ENCODE data around the gene KRT86. TPM values are rescaled to one million over a fixed set of nuclear protein-coding genes. Genes with fewer than 3 reads are reported as not detected.
"Not testable (repeated sequence)": the region's sequence is repeated elsewhere in the genome, so short reads cannot be mapped to it uniquely, and the experiment has no call there.

Gene KRT86
- total and polyA plus RNA-seq, 4 donors, result 0.10 to 0.73 (median 0.38) TPM

DNA sequence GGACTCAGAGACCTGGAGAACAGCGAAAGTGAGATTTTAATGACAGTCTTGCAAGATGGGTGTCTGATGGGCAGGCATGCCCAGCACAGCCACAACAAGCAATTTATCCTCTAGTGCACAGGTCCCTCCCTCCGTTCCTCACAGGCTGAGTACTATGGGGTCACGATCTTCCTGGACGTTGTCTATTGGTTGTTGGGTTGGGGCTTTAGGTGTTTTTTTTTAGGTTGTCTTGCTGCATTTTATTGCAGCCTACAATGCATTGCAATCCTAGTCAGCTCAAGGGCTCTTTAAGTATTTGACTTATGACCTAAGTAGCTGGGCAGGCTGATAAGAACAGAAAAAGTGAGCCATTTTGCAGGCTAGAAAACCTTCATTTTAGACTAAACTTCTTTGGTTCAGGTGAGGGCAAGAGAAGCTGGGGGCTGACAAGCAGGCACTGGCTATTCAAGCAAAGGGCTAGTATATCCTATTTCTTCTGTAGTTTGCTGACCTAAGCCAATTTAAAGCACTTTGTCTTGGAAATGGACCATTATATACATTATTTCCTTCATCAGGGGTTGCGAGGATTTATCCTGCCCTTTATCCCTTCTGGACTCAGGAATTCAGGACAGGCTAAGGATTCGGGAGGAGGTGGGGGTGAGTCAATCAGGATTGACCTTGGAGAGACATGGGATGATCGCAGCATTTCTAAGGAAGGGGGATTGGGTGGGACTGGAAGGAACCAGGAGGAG is 35.4 kb upstream of the KRT86 start:
- no peak overlapping the region for H3K27ac ChIP-seq (ENCODE audit: low read depth, low read length)
- no peaks in the 10 kb centered on the region for H3K36me3 ChIP-seq (ENCODE audit: control insufficient read depth, insufficient read depth, low read length)
- peaks cover 4% of the 10 kb centered on the region for H3K4me1 ChIP-seq (ENCODE audit: control insufficient read depth, insufficient read depth, low read length)
- H3K9me3 ChIP-seq (ENCODE audit: control insufficient read depth, insufficient read depth, low read length), result no peaks in the 10 kb centered on the region
- WGBS (ENCODE audit: insufficient coverage), result 91% methylated on average over 3 of the region's 7 CpGs
- peaks cover 8% of the 10 kb centered on the region for H3K27me3 ChIP-seq (ENCODE audit: control insufficient read depth, insufficient read depth, low read length)
- DNase-seq (ENCODE audit: low read depth in 4 of 6, low spot score in 6 of 6), result no peak
- H3K4me3 ChIP-seq (ENCODE audit: low read depth, low read length), result no peak overlapping the region

DNA sequence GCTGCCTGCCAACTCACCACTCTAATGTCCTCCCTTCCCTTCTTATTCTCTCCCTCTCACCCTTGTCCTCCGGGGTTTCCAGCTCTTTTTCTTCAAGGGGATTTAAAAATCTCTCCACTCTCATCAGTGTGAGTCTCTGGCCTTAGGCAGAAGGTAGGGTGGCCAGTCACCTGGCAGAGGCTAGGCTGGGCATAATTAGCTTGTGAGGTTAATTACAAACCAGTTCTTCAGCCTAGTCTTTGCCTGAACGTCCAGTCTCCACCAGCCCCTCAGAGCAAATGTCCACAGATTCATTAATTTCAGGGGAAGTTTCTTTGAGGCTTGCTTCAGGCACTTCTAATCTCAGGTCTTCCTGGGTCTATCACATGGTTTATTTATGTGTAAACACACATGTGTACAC is 34.7 kb upstream of the KRT86 start:
- no peaks in the 10 kb centered on the region for H3K9me3 ChIP-seq (ENCODE audit: control insufficient read depth, insufficient read depth, low read length)
- DNase-seq (ENCODE audit: low read depth in 4 of 6, low spot score in 6 of 6), result no peak
- H3K27me3 ChIP-seq (ENCODE audit: control insufficient read depth, insufficient read depth, low read length), result peaks cover 2% of the 10 kb centered on the region
- no peaks in the 10 kb centered on the region for H3K36me3 ChIP-seq (ENCODE audit: control insufficient read depth, insufficient read depth, low read length)
- WGBS (ENCODE audit: insufficient coverage), result 50% methylated on average over 1 of the region's 2 CpGs
- no peak overlapping the region for H3K4me3 ChIP-seq (ENCODE audit: low read depth, low read length)
- H3K4me1 ChIP-seq (ENCODE audit: control insufficient read depth, insufficient read depth, low read length), result peaks cover 8% of the 10 kb centered on the region
- no peak overlapping the region for H3K27ac ChIP-seq (ENCODE audit: low read depth, low read length)

DNA sequence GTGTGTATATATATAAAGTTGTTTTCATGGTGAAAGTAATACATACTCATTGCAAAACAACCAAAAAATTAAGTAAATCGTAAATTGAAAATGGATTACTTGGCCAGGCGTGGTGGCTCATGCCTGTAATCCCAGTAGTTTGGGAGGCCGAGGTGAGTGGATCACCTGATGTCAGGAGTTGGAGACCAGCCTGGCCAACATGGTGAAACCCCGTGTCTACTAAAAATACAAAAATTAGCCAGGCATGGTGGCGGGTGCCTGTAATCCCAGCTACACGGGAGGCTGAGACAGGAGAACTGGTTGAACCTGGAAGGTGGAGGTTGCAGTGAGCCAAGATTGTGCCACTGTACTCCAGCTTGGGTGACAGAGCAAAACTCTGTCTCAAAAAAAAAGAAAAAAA is 34.2 kb upstream of the KRT86 start:
- H3K4me3 ChIP-seq (ENCODE audit: low read depth, low read length); DNase-seq (ENCODE audit: low read depth in 4 of 6, low spot score in 6 of 6); H3K4me1 ChIP-seq (ENCODE audit: control insufficient read depth, insufficient read depth, low read length); H3K36me3 ChIP-seq (ENCODE audit: control insufficient read depth, insufficient read depth, low read length); H3K27me3 ChIP-seq (ENCODE audit: control insufficient read depth, insufficient read depth, low read length); H3K9me3 ChIP-seq (ENCODE audit: control insufficient read depth, insufficient read depth, low read length); H3K27ac ChIP-seq (ENCODE audit: low read depth, low read length): not testable (repeated sequence)
- 94% methylated on average over 2 of the region's 6 CpGs for WGBS (ENCODE audit: insufficient coverage)

DNA sequence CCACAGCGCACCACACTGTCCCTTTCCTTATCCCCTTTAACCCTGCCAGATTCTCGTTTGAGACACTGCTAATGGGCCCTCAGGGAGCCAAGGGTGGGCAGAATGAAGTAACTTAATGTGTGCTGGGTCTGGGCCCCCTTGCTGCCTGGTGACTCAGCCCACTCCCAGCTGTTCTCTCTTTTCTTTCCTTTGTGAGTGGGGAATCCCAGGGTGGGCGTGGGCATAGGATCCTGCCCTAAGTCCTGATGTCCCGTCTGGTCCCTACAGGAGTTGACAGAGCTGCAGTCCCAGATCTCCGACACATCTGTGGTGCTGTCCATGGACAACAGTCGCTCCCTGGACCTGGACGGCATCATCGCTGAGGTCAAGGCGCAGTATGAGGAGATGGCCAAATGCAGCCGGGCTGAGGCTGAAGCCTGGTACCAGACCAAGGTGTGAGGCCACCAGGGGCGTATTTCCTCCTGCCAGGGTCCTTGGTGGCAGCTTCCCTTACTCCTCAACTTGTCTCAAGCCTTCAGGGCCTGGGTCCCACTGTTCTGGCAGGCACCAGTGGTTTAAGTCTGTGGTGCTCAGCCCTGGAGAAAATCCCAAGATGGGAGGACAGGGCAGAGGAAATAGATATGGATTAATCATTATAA is 33.1 kb upstream of the KRT86 start:
- H3K27ac ChIP-seq (ENCODE audit: low read depth, low read length), result no peak overlapping the region
- no peaks in the 10 kb centered on the region for H3K36me3 ChIP-seq (ENCODE audit: control insufficient read depth, insufficient read depth, low read length)
- H3K4me3 ChIP-seq (ENCODE audit: low read depth, low read length), result no peak overlapping the region
- H3K9me3 ChIP-seq (ENCODE audit: control insufficient read depth, insufficient read depth, low read length), result no peaks in the 10 kb centered on the region
- H3K4me1 ChIP-seq (ENCODE audit: control insufficient read depth, insufficient read depth, low read length), result peaks cover 8% of the 10 kb centered on the region
- H3K27me3 ChIP-seq (ENCODE audit: control insufficient read depth, insufficient read depth, low read length), result no peaks in the 10 kb centered on the region
- WGBS (ENCODE audit: insufficient coverage), result 80% methylated on average over 9 of the region's 11 CpGs
- no peak for DNase-seq (ENCODE audit: low read depth in 4 of 6, low spot score in 6 of 6)

DNA sequence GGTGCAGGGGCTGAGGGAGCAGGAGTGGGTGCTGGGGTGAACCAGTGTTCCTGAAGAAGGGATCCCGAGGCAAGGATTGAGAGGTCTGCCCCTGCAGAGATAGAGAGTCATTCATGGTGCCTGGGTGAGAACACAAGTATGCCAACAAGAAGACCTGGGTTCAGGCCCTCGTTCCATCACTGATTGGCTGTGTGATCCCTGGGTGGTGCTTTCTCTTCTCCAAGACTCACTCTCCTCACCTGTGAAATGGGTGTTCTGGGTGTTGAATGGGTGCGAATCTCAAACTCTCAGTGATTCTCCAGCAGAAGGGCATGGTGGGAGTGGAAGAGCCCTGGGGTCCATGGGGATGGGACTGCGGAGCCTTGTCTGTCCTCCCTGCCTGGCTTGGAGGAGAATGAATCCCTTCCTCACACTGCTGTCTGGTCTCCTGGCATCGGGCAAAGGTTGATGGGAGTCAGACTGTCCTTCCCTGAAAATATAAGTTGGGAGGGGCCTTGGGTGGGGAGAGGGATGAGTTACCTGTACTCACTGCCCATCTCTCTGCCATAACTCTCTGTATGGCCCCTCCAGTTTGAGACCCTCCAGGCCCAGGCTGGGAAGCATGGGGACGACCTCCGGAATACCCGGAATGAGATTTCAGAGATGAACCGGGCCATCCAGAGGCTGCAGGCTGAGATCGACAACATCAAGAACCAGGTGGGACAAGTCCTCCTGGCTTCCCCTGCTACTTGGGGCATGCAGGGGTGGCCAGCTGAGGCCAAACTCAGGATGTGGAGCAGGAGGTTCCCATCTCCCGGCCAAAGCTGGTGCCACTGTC is 31.8 kb upstream of the KRT86 start:
- Histone ChIP-seq H3K4me3 (ENCODE audit: low read depth, low read length) (no peak overlapping the region), H3K9me3 (ENCODE audit: control insufficient read depth, insufficient read depth, low read length) (no peaks in the 10 kb centered on the region), H3K27me3 (ENCODE audit: control insufficient read depth, insufficient read depth, low read length) (no peaks in the 10 kb centered on the region), H3K4me1 (ENCODE audit: control insufficient read depth, insufficient read depth, low read length) (peaks cover 12% of the 10 kb centered on the region), H3K27ac (ENCODE audit: low read depth, low read length) (no peak overlapping the region), H3K36me3 (ENCODE audit: control insufficient read depth, insufficient read depth, low read length) (no peaks in the 10 kb centered on the region)
- WGBS (ENCODE audit: insufficient coverage), result 91% methylated on average over 7 of the region's 11 CpGs
- DNase-seq (ENCODE audit: low read depth in 4 of 6, low spot score in 6 of 6), result no peak

DNA sequence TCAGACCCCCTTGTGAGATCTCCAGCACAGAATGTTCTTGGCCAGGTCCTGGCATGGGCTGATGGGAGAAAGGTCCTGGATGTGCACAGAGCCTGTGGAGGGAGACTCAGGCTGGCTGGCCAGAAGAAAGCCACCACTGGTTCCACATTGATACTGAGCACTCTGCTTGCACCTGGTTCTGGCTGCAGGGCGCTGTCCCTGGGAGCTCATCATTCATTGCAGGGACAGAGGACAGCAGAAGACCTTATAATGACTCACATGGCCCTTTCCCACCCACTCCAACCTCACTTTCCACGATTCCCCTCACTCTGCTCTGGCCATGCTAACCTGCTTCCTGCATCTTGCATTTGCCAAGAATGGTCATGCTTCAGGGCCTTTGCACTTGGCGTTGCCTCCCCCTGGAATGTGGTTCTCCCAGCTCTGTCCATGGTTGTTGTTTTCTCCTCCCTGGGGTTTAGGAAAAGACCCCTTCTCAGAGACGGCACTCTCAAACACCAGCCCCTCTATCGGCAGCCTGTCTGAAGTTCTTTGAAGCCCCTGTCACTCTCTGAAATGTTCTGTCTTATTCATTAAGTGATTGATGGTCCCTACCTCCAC is 31.1 kb upstream of the KRT86 start:
- H3K36me3 ChIP-seq (ENCODE audit: control insufficient read depth, insufficient read depth, low read length), result no peaks in the 10 kb centered on the region
- H3K4me3 ChIP-seq (ENCODE audit: low read depth, low read length), result no peak overlapping the region
- WGBS (ENCODE audit: insufficient coverage), result 74% methylated on average over 3 of the region's 5 CpGs
- DNase-seq (ENCODE audit: low read depth in 4 of 6, low spot score in 6 of 6), result no peak
- no peak overlapping the region for H3K27ac ChIP-seq (ENCODE audit: low read depth, low read length)
- H3K27me3 ChIP-seq (ENCODE audit: control insufficient read depth, insufficient read depth, low read length), result no peaks in the 10 kb centered on the region
- peaks cover 15% of the 10 kb centered on the region for H3K4me1 ChIP-seq (ENCODE audit: control insufficient read depth, insufficient read depth, low read length)
- H3K9me3 ChIP-seq (ENCODE audit: control insufficient read depth, insufficient read depth, low read length), result no peaks in the 10 kb centered on the region

DNA sequence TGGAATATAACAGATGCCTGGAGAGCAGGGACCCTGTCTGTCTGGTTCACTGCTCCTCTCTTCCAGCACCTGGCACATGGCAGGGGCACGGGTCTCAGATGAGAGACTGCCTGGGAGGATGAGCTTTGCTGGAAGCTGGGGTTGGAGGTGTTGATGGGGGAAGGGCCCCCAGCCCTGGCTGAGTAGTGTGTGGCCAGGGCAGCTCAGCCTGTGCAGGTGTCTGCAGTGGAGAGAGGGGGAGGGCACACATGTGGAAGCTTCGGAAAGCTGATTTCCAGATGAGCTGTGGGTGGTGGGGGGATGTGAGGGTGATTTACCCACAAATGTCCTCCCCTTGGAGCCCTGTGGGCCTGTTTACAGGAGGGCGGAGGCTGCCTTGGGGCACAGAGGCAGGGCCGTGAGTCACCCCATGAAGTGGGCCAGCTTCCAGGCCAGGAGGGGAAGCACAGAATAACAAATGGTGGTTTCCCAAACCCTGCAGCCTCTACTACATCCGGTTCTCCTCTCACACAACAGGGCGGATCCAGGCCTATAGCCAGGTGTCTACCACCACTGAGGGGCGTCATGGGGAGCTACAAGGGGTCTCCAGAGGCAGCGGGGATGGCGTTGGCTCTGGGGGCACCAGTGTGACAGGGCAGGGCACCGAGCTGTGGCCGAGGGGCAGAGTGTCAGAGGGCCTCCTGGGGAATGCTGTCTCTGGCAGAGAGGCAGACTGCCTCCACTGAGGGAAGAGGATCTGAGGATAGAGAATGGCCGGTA is 30.4 kb upstream of the KRT86 start:
- Histone ChIP-seq H3K4me3 (ENCODE audit: low read depth, low read length) (no peak overlapping the region), H3K27ac (ENCODE audit: low read depth, low read length) (no peak overlapping the region), H3K27me3 (ENCODE audit: control insufficient read depth, insufficient read depth, low read length) (peaks cover 1% of the 10 kb centered on the region), H3K9me3 (ENCODE audit: control insufficient read depth, insufficient read depth, low read length) (no peaks in the 10 kb centered on the region), H3K4me1 (ENCODE audit: control insufficient read depth, insufficient read depth, low read length) (peaks cover 22% of the 10 kb centered on the region), H3K36me3 (ENCODE audit: control insufficient read depth, insufficient read depth, low read length) (no peaks in the 10 kb centered on the region)
- WGBS (ENCODE audit: insufficient coverage), result 66% methylated on average over 12 of the region's 12 CpGs
- no peak for DNase-seq (ENCODE audit: low read depth in 4 of 6, low spot score in 6 of 6)

DNA sequence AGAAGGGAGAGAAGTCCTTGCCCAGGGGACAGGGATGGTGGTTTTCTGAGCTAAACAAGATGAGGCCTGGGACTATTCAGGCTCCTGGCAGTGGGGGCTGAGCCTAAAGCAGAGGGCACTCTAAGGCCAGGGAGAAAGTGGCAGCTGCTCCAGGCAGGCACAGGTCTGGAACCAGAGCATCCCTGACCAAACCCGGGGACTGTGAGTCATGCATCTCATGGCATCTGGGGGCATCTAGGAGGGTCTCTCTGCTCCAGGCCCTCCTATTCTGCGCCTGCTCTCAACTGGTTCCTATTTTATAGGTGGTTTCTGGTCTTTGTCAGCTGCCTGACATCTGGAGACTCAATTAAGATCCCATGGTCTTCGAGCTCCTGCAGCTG is 29.8 kb upstream of the KRT86 start:
- DNase-seq (ENCODE audit: low read depth in 4 of 6, low spot score in 6 of 6), result no peak
- peaks cover 27% of the 10 kb centered on the region for H3K4me1 ChIP-seq (ENCODE audit: control insufficient read depth, insufficient read depth, low read length)
- H3K4me3 ChIP-seq (ENCODE audit: low read depth, low read length), result no peak overlapping the region
- H3K36me3 ChIP-seq (ENCODE audit: control insufficient read depth, insufficient read depth, low read length), result no peaks in the 10 kb centered on the region
- H3K9me3 ChIP-seq (ENCODE audit: control insufficient read depth, insufficient read depth, low read length), result no peaks in the 10 kb centered on the region
- WGBS (ENCODE audit: insufficient coverage), result 78% methylated on average over 1 of the region's 3 CpGs
- H3K27me3 ChIP-seq (ENCODE audit: control insufficient read depth, insufficient read depth, low read length), result peaks cover 7% of the 10 kb centered on the region
- no peak overlapping the region for H3K27ac ChIP-seq (ENCODE audit: low read depth, low read length)
